Measurements from ENCODE around the gene SSMEM1.
A peak's percentile ranks its signal among the peaks of the same experiment; 100 is the strongest.

Gene SSMEM1

GRCh38 chr7:130189343-130189742, 18.3 kb upstream of the SSMEM1 start:
- Histone ChIP-seq H3K27ac (ENCODE audit: low read depth, low read length) (no peak overlapping the region), H3K9ac (ENCODE audit: low read length) (no peak overlapping the region), H4K8ac (ENCODE audit: low read depth, low read length) (no peak overlapping the region), H3K4me1 (ENCODE audit: control insufficient read depth in 1 of 2, insufficient read depth in 2 of 2, low read length in 2 of 2) (no peaks in the 10 kb centered on the region), H3K79me1 (ENCODE audit: low read length) (no peaks in the 10 kb centered on the region), H2AFZ (ENCODE audit: insufficient read depth, low read length, poor library complexity) (no peak overlapping the region), H3K23ac (ENCODE audit: low read length) (no peak overlapping the region), H3K27me3 (ENCODE audit: insufficient read depth, low read length) (no peaks in the 10 kb centered on the region), H3K4me2 (ENCODE audit: low read length) (no peak overlapping the region), H3K79me2 (ENCODE audit: control insufficient read depth, insufficient read depth, low read length, poor library complexity) (no peaks in the 10 kb centered on the region), H3K4me3 (ENCODE audit: low read depth, low read length) (no peak overlapping the region), H2BK120ac (ENCODE audit: insufficient read depth, low read length, poor library complexity) (no peak overlapping the region), H3K36me3 (ENCODE audit: control insufficient read depth in 1 of 2, insufficient read depth in 2 of 2, low read length in 2 of 2) (peaks cover 2 to 8% of the 10 kb centered on the region in 2 experiments), H2BK5ac (ENCODE audit: low read depth, low read length, poor library complexity) (no peak overlapping the region), H3K14ac (ENCODE audit: low read length) (no peak overlapping the region), H2AK5ac (ENCODE audit: low read length) (no peak overlapping the region), H4K91ac (ENCODE audit: low read depth, low read length) (no peak overlapping the region), H3K18ac (ENCODE audit: low read length) (no peak overlapping the region), H3K9me3 (ENCODE audit: insufficient read depth, low read depth, low read length) (no peaks in the 10 kb centered on the region), H2BK12ac (ENCODE audit: low read length) (no peak overlapping the region), H4K12ac (ENCODE audit: low read depth, low read length) (no peak overlapping the region), H3K4ac (ENCODE audit: low read depth, low read length) (no peak overlapping the region)
- peak; percentile 42 to 81 for DNase-seq
- no CpG with 5 or more reads among the region's 5 CpGs for WGBS (ENCODE audit: extremely low coverage, insufficient coverage, insufficient read length)

- H2AFZ ChIP-seq (ENCODE audit: insufficient read depth, low read length, poor library complexity) = no peak overlapping the region
- no peak overlapping the region for H4K8ac ChIP-seq (ENCODE audit: low read depth, low read length)
- H3K4me2 ChIP-seq (ENCODE audit: low read length) = no peak overlapping the region
- no peak overlapping the region for H3K18ac ChIP-seq (ENCODE audit: low read length)
- no peak overlapping the region for H3K14ac ChIP-seq (ENCODE audit: low read length)
- no peak overlapping the region for H3K4ac ChIP-seq (ENCODE audit: low read depth, low read length)
- H2BK12ac ChIP-seq (ENCODE audit: low read length) = no peak overlapping the region
- no peak overlapping the region for H4K12ac ChIP-seq (ENCODE audit: low read depth, low read length)
- H3K27ac ChIP-seq (ENCODE audit: low read depth, low read length) = no peak overlapping the region
- no peak overlapping the region for H4K91ac ChIP-seq (ENCODE audit: low read depth, low read length)
- no peaks in the 10 kb centered on the region for H3K4me1 ChIP-seq (ENCODE audit: control insufficient read depth in 1 of 2, insufficient read depth in 2 of 2, low read length in 2 of 2)
- no CpG with 5 or more reads among the region's 7 CpGs for WGBS (ENCODE audit: extremely low coverage, insufficient coverage, insufficient read length)
- no peak overlapping the region for H2BK120ac ChIP-seq (ENCODE audit: insufficient read depth, low read length, poor library complexity)
- no peak for DNase-seq
- H3K23ac ChIP-seq (ENCODE audit: low read length) = no peak overlapping the region
- no peak overlapping the region for H3K9ac ChIP-seq (ENCODE audit: low read length)
- no peaks in the 10 kb centered on the region for H3K79me1 ChIP-seq (ENCODE audit: low read length)
- H3K4me3 ChIP-seq (ENCODE audit: low read depth, low read length) = no peak overlapping the region
- peaks cover 3 to 6% of the 10 kb centered on the region in 2 experiments for H3K36me3 ChIP-seq (ENCODE audit: control insufficient read depth in 1 of 2, insufficient read depth in 2 of 2, low read length in 2 of 2)
- H3K27me3 ChIP-seq (ENCODE audit: insufficient read depth, low read length) = no peaks in the 10 kb centered on the region
- no peak overlapping the region for H2AK5ac ChIP-seq (ENCODE audit: low read length)
- H3K9me3 ChIP-seq (ENCODE audit: insufficient read depth, low read depth, low read length) = no peaks in the 10 kb centered on the region
- H3K79me2 ChIP-seq (ENCODE audit: control insufficient read depth, insufficient read depth, low read length, poor library complexity) = no peaks in the 10 kb centered on the region
- no peak overlapping the region for H2BK5ac ChIP-seq (ENCODE audit: low read depth, low read length, poor library complexity)
Measured at GRCh38 chr7:130191791-130192190, 15.9 kb upstream of the SSMEM1 start.

- no peak overlapping the region for H3K18ac ChIP-seq (ENCODE audit: low read length)
- no peak overlapping the region for H2BK5ac ChIP-seq (ENCODE audit: low read depth, low read length, poor library complexity)
- H2AFZ ChIP-seq (ENCODE audit: insufficient read depth, low read length, poor library complexity) = no peak overlapping the region
- H3K4me2 ChIP-seq (ENCODE audit: low read length) = no peak overlapping the region
- H3K27ac ChIP-seq (ENCODE audit: low read depth, low read length) = no peak overlapping the region
- H3K4me1 ChIP-seq (ENCODE audit: control insufficient read depth in 1 of 2, insufficient read depth in 2 of 2, low read length in 2 of 2) = no peaks in the 10 kb centered on the region
- DNase-seq = no peak
- no peak overlapping the region for H3K23ac ChIP-seq (ENCODE audit: low read length)
- no peak overlapping the region for H3K4me3 ChIP-seq (ENCODE audit: low read depth, low read length)
- H2BK120ac ChIP-seq (ENCODE audit: insufficient read depth, low read length, poor library complexity) = no peak overlapping the region
- no CpG with 5 or more reads among the region's 2 CpGs for WGBS (ENCODE audit: extremely low coverage, insufficient coverage, insufficient read length)
- H2BK12ac ChIP-seq (ENCODE audit: low read length) = no peak overlapping the region
- no peak overlapping the region for H4K91ac ChIP-seq (ENCODE audit: low read depth, low read length)
- no peak overlapping the region for H3K4ac ChIP-seq (ENCODE audit: low read depth, low read length)
- no peaks in the 10 kb centered on the region for H3K79me1 ChIP-seq (ENCODE audit: low read length)
- H4K8ac ChIP-seq (ENCODE audit: low read depth, low read length) = no peak overlapping the region
- no peak overlapping the region for H2AK5ac ChIP-seq (ENCODE audit: low read length)
- no peaks in the 10 kb centered on the region for H3K9me3 ChIP-seq (ENCODE audit: insufficient read depth, low read depth, low read length)
- no peak overlapping the region for H4K12ac ChIP-seq (ENCODE audit: low read depth, low read length)
- H3K79me2 ChIP-seq (ENCODE audit: control insufficient read depth, insufficient read depth, low read length, poor library complexity) = no peaks in the 10 kb centered on the region
- no peaks in the 10 kb centered on the region for H3K27me3 ChIP-seq (ENCODE audit: insufficient read depth, low read length)
- H3K14ac ChIP-seq (ENCODE audit: low read length) = no peak overlapping the region
- no peak overlapping the region for H3K9ac ChIP-seq (ENCODE audit: low read length)
- H3K36me3 ChIP-seq (ENCODE audit: control insufficient read depth in 1 of 2, insufficient read depth in 2 of 2, low read length in 2 of 2) = peaks cover 5 to 8% of the 10 kb centered on the region in 2 experiments
Measured at GRCh38 chr7:130195396-130195795, 12.3 kb upstream of the SSMEM1 start.

- H3K9ac ChIP-seq (ENCODE audit: low read length) = no peak overlapping the region
- H3K36me3 ChIP-seq (ENCODE audit: control insufficient read depth in 1 of 2, insufficient read depth in 2 of 2, low read length in 2 of 2) = peaks cover 5 to 10% of the 10 kb centered on the region in 2 experiments
- H3K23ac ChIP-seq (ENCODE audit: low read length) = no peak overlapping the region
- no peak overlapping the region for H2BK120ac ChIP-seq (ENCODE audit: insufficient read depth, low read length, poor library complexity)
- no peak for DNase-seq
- no peak overlapping the region for H2BK5ac ChIP-seq (ENCODE audit: low read depth, low read length, poor library complexity)
- H3K4me1 ChIP-seq (ENCODE audit: control insufficient read depth in 1 of 2, insufficient read depth in 2 of 2, low read length in 2 of 2) = no peaks in the 10 kb centered on the region
- no peaks in the 10 kb centered on the region for H3K27me3 ChIP-seq (ENCODE audit: insufficient read depth, low read length)
- no peaks in the 10 kb centered on the region for H3K79me2 ChIP-seq (ENCODE audit: control insufficient read depth, insufficient read depth, low read length, poor library complexity)
- H4K8ac ChIP-seq (ENCODE audit: low read depth, low read length) = no peak overlapping the region
- H3K14ac ChIP-seq (ENCODE audit: low read length) = no peak overlapping the region
- H3K18ac ChIP-seq (ENCODE audit: low read length) = no peak overlapping the region
- H2AK5ac ChIP-seq (ENCODE audit: low read length) = no peak overlapping the region
- no peaks in the 10 kb centered on the region for H3K79me1 ChIP-seq (ENCODE audit: low read length)
- H3K4me3 ChIP-seq (ENCODE audit: low read depth, low read length) = no peak overlapping the region
- no peak overlapping the region for H4K91ac ChIP-seq (ENCODE audit: low read depth, low read length)
- H2BK12ac ChIP-seq (ENCODE audit: low read length) = no peak overlapping the region
- no peak overlapping the region for H3K27ac ChIP-seq (ENCODE audit: low read depth, low read length)
- H3K9me3 ChIP-seq (ENCODE audit: insufficient read depth, low read depth, low read length) = no peaks in the 10 kb centered on the region
- no peak overlapping the region for H2AFZ ChIP-seq (ENCODE audit: insufficient read depth, low read length, poor library complexity)
- H3K4ac ChIP-seq (ENCODE audit: low read depth, low read length) = no peak overlapping the region
- no peak overlapping the region for H4K12ac ChIP-seq (ENCODE audit: low read depth, low read length)
- H3K4me2 ChIP-seq (ENCODE audit: low read length) = no peak overlapping the region
- no CpG with 5 or more reads among the region's 2 CpGs for WGBS (ENCODE audit: extremely low coverage, insufficient coverage, insufficient read length)
Measured at GRCh38 chr7:130196476-130196875, 11.2 kb upstream of the SSMEM1 start.

Measured in trophoblast cell (in vitro differentiated cells and primary cell).